KMS-11 (cell line): ENCODE results near the gene PTPRR.

Source experiments
- H2AFZ ChIP-seq: fragments of 200-600 bp; sonication (generic); 2 replicates; pipeline ENCODE4 v1.6.1; 2016; ENCODE audit warnings: antibody characterized with exemption, mixed run types, low read depth
- H3K27ac ChIP-seq: fragments of 200-600 bp; sonication (generic); 2 replicates; pipeline ENCODE4 v1.6.1; 2016; ENCODE audit warnings: mild to moderate bottlenecking, mixed run types
- H3K27me3 ChIP-seq: fragments of 200-600 bp; sonication (generic); 2 replicates; pipeline ENCODE4 v1.6.1; 2017; ENCODE audit warnings: mild to moderate bottlenecking, low read depth, mixed run types, moderate library complexity; ENCODE audit not compliant: insufficient read depth
- H3K36me3 ChIP-seq: fragments of 200-600 bp; sonication (generic); 2 replicates; pipeline ENCODE4 v1.6.1; 2017; ENCODE audit warnings: mild to moderate bottlenecking, mixed run types; ENCODE audit not compliant: insufficient read depth
- H3K4me1 ChIP-seq: fragments of 200-600 bp; sonication (generic); 2 replicates; pipeline ENCODE4 v1.6.1; 2016; ENCODE audit warnings: mild to moderate bottlenecking, low read depth, mixed run types; ENCODE audit not compliant: poor library complexity, severe bottlenecking
- H3K4me2 ChIP-seq: fragments of 200-600 bp; sonication (generic); 2 replicates; pipeline ENCODE4 v1.7.0; 2016; ENCODE audit warnings: mild to moderate bottlenecking, mixed run types
- H3K4me3 ChIP-seq: fragments of 200-600 bp; sonication (generic); IDR thresholded peaks from 2 replicates; pipeline ENCODE4 v1.6.1; 2017; ENCODE audit warnings: low read depth, low read length, mixed read lengths; ENCODE audit not compliant: insufficient read depth
- H3K79me2 ChIP-seq: fragments of 200-600 bp; sonication (generic); 2 replicates; pipeline ENCODE4 v1.6.1; 2016; ENCODE audit warnings: low read depth, mixed run types; ENCODE audit not compliant: insufficient read depth
- H3K9ac ChIP-seq: fragments of 200-600 bp; sonication (generic); 2 replicates; pipeline ENCODE4 v1.6.1; 2016; ENCODE audit warnings: mild to moderate bottlenecking, mixed run types
- H4K20me1 ChIP-seq: fragments of 200-600 bp; sonication (generic); 2 replicates; pipeline ENCODE4 v1.6.1; 2016; ENCODE audit warnings: mild to moderate bottlenecking, mixed run types; ENCODE audit not compliant: insufficient read depth
- TF ChIP-seq, protein P1 (sequence below): fragments of 200-600 bp; sonication (generic); conservative IDR thresholded peaks from 2 replicates; pipeline ENCODE4 v1.6.1; 2017; ENCODE audit warnings: low read depth, mild to moderate bottlenecking, antibody characterized with exemption, low read length, moderate library complexity, mixed read lengths

PTPRR gene

DNA sequence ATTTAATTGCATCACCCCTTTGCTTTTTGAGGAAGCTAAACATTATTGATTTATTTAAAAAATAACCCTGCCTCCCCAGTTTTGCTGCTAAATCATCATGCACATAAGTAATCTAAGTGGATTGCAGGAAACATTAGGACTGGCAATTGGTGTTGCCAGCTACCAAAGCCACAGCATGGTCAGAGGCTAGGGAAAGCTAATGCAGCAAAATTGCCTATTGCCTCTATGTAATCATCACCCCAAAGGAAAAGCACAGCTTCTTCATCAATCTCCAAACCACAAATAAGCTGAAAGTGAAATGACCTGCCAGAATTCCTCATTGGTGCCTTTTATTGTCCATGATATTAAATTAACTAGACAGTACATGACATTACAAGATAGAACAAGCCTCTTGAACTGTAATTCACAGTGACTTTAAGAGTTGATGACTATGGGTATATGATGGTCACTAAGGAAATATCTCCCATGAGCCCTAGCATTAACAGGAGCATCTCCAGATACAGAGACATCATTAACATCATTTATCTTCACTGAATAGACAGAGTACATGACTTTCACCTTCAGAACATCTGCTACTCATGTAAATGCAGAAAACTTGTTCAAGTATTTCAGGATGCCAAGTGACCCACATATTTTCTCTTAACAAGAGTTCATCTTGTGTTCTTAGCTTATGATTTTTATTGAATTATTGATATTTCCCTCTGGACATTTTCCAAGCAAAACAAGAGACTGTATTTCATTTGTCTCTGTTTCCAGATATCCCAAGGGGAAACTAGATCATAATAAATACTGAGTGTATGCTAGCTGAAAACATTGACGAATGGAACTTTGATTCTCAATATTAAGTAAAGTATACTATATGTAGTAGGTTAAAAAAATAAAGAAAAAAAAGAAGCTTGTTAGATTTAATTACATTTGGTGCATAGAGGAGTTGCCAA, 29.4 kb downstream of the PTPRR start:
- Histone ChIP-seq H3K36me3 (no peaks in the 10 kb centered on the region), H3K79me2 (no peaks in the 10 kb centered on the region), H2AFZ (no peak overlapping the region), H3K27me3 (no peaks in the 10 kb centered on the region), H3K4me1 (no peaks in the 10 kb centered on the region), H3K9ac (no peak overlapping the region), H3K4me2 (no peak overlapping the region), H3K27ac (no peak overlapping the region), H4K20me1 (no peaks in the 10 kb centered on the region), H3K4me3 (no peak overlapping the region)
- TF ChIP-seq, protein P1, sequence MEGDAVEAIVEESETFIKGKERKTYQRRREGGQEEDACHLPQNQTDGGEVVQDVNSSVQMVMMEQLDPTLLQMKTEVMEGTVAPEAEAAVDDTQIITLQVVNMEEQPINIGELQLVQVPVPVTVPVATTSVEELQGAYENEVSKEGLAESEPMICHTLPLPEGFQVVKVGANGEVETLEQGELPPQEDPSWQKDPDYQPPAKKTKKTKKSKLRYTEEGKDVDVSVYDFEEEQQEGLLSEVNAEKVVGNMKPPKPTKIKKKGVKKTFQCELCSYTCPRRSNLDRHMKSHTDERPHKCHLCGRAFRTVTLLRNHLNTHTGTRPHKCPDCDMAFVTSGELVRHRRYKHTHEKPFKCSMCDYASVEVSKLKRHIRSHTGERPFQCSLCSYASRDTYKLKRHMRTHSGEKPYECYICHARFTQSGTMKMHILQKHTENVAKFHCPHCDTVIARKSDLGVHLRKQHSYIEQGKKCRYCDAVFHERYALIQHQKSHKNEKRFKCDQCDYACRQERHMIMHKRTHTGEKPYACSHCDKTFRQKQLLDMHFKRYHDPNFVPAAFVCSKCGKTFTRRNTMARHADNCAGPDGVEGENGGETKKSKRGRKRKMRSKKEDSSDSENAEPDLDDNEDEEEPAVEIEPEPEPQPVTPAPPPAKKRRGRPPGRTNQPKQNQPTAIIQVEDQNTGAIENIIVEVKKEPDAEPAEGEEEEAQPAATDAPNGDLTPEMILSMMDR = no peak

DNA sequence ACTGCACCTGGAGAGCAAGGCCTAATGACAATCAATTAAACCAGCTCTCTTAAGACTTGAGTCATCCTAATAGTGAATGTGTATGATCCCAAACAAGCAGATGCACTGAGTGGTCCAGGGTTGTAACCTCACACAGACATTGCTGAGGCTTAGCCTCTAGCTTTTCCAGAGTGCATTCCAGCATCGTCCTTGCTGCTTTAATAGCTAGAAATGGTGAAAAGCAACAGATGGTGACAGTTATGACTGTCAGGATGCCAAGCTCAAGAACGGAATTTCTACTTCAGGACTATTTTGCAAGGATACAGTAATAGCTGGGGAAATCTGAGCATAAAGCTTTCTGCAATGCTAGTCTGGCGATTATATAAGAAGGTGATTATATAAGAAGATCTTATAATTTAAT, 34.6 kb downstream of the PTPRR start:
- Histone ChIP-seq H3K27me3 (no peaks in the 10 kb centered on the region), H3K4me2 (no peak overlapping the region), H3K79me2 (no peaks in the 10 kb centered on the region), H3K36me3 (no peaks in the 10 kb centered on the region), H3K4me3 (no peak overlapping the region), H4K20me1 (no peaks in the 10 kb centered on the region), H3K4me1 (no peaks in the 10 kb centered on the region), H2AFZ (no peak overlapping the region), H3K9ac (no peak overlapping the region), H3K27ac (no peak overlapping the region)
- TF ChIP-seq, protein P1 = no peak

DNA sequence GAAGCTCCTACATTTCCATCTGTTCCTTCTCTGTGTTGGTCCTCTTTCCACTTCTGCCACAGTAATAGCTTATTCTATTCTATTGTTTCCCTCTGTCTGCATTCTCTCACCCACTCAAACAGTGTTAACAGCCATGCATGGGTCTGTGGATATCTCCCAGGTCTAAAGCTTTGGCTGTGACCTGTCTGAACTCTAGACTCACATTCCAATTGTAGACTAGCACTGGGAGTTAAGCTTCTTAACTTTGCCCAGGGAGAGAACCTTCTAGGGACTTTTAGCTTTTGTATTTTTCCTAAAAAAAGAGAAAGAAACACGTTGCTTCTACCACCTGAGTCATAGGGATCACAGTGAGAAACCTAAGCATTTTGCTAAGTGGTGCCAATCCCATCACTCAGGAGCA, 36.7 kb downstream of the PTPRR start:
- Histone ChIP-seq H4K20me1 (no peaks in the 10 kb centered on the region), H3K9ac (no peak overlapping the region), H2AFZ (no peak overlapping the region), H3K4me1 (no peaks in the 10 kb centered on the region), H3K4me2 (no peak overlapping the region), H3K4me3 (no peak overlapping the region), H3K27ac (no peak overlapping the region), H3K79me2 (no peaks in the 10 kb centered on the region), H3K27me3 (no peaks in the 10 kb centered on the region), H3K36me3 (no peaks in the 10 kb centered on the region)
- TF ChIP-seq, protein P1 = no peak

GRCh38 chr12:70880744-70881143, 39.8 kb downstream of the PTPRR start:
- H2AFZ ChIP-seq = no peak overlapping the region
- no peaks in the 10 kb centered on the region for H3K36me3 ChIP-seq
- TF ChIP-seq, protein P1 = no peak
- H4K20me1 ChIP-seq = no peaks in the 10 kb centered on the region
- no peak overlapping the region for H3K9ac ChIP-seq
- no peak overlapping the region for H3K4me2 ChIP-seq
- H3K27me3 ChIP-seq = no peaks in the 10 kb centered on the region
- H3K4me3 ChIP-seq = no peak overlapping the region
- no peaks in the 10 kb centered on the region for H3K4me1 ChIP-seq
- H3K27ac ChIP-seq = no peak overlapping the region
- no peaks in the 10 kb centered on the region for H3K79me2 ChIP-seq
